HG03342 (cell line): Measurements from ENCODE around the gene POP7.
"Not testable (repeated sequence)": the region's sequence is repeated elsewhere in the genome, so short reads cannot be mapped to it uniquely, and the experiment has no call there.

Experiments used
- ATAC-seq: cut with Tn5 transposase; IDR thresholded peaks from one replicate; pipeline ENCODE4 v1.9.1; 2021; ENCODE audit warnings: mild to moderate bottlenecking, moderate library complexity; ENCODE audit not compliant: unreplicated experiment

The POP7 gene

GRCh38 chr7:100691676-100692577 lies 14.0 kb upstream of the POP7 start:
- ATAC-seq: peak; percentile 45

DNA sequence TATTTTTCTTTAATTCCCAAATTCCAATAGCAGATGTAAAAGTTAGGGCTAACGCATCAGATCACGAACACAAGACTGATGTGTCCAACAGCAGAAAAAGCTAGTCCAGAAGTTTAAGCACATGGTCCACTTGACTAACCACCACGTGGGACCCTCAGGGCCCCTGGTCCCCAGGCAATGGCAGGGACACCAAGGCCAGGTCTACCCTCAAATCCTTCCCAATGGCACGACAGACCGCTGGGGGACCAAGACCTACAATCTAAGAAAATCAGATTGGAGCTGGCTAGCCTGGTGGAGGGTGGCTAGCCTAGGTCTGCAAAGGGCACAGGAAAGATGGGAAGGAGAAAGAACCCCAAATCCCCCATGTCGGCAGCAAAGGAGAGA lies 13.4 kb upstream of the POP7 start:
- no peak for ATAC-seq

GRCh38 chr7:100693312-100694097 lies 12.4 kb upstream of the POP7 start:
- peak; percentile 13 for ATAC-seq

DNA sequence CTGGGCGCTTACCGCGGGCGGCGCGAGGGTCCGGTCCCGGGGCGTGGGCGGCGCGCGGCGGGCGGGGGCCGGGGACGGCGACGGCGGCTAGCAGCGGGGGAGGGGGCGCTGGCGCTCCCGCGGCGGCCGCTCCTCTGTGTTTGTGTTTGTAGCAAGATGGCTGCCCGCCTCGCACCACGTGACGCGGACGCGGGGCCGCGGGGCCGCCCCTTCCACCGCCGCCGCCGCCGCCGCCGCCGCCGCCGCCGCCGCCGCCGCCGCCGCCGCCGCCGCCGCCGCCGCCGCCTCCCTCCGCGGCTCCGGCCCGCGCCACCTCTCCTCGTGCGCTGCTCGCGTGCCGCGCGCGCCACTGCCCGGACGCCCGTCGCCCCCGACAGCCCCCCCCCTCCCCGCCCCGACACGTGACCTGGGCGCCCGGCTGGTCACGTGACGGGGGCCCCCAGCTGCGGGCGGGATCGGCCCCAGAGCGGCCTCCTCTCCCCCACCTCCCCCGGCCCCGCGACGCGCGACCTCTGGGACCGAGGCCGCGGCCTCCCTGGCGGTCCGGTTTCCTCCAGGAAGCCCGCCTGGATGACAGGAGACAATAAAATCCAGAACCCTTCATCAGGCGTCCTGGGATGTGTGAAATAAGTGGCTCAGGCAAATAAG lies 11.7 kb upstream of the POP7 start, which contains the start of gene GIGYF1:
GIGYF1 (minus strand) TSS at position 153 of the 648 bp plus-strand sequence. CDS start 6,012 bp downstream, outside the sequence.
- ATAC-seq: peak; percentile 47

GRCh38 chr7:100696123-100696521 lies 9.8 kb upstream of the POP7 start:
- no peak for ATAC-seq

GRCh38 chr7:100699018-100699417 lies 6.9 kb upstream of the POP7 start:
- ATAC-seq: no peak

DNA sequence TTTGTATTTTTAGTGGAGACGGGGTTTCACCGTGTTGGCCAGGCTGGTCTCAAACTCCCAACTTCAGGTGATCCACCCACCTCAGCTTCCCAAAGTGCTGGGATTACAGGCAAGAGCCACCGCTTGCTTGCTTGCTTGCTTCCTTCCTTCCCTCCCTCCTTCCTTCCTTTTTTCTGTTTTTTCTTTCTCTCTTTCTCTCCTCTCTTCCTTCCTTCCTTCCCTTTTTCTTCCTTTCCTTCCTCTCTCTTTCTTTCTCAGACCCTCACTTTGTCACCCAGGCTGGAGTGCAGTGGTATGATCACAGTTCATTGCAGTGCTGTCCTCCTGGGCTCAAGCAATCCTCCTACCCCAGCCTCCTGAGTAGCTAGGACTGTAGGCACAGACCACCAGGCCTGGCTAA lies 4.8 kb upstream of the POP7 start:
- not testable (repeated sequence) for ATAC-seq

- ATAC-seq: peak; percentile 62
Measured at GRCh38 chr7:100705320-100705752, 585 bp upstream of the POP7 start.

DNA sequence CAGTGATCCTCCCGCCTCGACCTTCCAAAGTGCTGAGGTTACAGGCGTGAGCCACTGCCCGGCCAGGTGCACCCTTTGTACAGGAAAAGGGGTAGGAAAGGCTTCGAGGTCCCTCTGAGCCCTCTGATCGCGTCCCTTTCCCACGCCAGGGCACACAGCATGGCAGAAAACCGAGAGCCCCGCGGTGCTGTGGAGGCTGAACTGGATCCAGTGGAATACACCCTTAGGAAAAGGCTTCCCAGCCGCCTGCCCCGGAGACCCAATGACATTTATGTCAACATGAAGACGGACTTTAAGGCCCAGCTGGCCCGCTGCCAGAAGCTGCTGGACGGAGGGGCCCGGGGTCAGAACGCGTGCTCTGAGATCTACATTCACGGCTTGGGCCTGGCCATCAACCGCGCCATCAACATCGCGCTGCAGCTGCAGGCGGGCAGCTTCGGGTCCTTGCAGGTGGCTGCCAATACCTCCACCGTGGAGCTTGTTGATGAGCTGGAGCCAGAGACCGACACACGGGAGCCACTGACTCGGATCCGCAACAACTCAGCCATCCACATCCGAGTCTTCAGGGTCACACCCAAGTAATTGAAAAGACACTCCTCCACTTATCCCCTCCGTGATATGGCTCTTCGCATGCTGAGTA lies 871 bp downstream of the POP7 start:
- ATAC-seq: no peak

GRCh38 chr7:100708395-100708794 lies 2.5 kb downstream of the POP7 start:
- no peak for ATAC-seq

GRCh38 chr7:100710452-100710851 lies 4.5 kb downstream of the POP7 start:
- no peak for ATAC-seq

DNA sequence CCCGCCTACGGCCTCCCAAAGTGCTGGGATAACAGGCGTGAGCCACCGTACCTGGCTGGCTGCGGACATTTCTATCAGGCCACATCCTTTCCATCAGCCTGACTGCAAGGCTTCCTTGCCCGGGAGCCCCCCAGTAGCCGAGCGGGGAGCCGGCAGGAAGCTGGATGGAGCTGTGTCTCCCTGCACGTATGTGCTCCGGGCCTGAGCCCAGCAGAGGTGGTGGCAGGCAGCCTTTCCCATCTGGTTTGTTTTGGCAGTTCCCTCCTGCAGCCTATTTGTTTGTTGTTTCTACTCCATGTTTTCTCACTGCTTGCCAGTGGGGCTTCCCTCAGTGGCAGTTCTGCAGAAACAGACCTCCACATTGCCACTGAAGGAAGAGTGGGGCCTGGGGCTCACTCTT lies 5.4 kb downstream of the POP7 start:
- ATAC-seq: no peak

DNA sequence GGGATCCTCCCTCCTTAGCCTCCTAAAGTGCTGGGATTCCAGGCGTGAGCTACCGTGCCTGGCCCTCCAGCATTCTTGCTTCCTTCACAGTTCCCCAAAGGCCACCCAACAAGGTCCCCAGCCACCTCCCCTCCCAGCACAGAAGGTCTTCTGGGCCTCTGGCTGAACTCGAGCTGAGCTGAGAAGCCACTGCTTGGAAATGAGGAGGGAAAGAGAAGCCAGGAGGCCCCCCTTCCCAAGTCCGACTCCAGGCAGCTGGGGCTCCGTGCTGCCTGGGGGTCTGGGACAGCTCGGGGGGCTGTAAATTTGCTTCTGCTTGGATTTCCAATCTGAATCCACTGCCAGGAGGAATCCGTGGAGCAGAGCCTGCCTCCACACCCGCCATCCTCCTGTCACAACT lies 8.8 kb downstream of the POP7 start:
- no peak for ATAC-seq

GRCh38 chr7:100717073-100717472 lies 11.2 kb downstream of the POP7 start:
- ATAC-seq: not testable (repeated sequence)

DNA sequence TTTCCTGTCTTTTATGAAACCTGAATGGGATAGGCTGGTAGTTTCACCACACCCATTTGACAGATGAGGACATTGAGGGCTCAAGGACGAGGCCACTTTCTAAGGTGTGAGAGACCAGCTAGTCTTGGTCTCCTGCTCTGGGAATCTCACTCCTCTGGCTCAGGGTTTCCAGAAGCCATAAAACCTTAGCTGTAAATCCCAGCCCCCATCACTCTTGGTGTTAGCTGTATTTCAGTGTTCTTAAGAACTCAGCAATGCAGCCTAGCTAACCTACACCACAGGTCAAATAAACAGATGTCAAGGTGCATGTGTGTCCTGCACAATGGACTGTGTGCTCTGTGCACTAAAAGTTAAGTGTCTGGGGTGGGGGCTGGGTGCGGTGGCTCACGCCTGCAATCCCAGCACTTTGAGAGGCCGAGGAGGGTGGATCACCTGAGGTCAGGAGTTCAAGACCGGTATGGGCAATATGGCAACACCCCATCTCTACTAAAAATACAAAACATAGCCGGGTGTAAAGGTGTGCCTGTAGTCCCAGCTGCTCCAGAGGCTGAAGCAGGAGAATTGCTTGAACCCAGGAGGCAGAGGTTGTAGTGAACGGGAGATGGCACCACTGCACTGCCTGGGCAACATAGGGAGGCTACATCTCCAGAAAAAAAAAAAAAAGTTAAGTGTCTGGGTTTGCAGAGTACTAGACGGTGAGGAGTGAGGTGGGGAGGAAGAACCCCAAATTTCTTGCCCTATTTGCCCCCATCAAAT lies 13.8 kb downstream of the POP7 start:
- no peak for ATAC-seq

DNA sequence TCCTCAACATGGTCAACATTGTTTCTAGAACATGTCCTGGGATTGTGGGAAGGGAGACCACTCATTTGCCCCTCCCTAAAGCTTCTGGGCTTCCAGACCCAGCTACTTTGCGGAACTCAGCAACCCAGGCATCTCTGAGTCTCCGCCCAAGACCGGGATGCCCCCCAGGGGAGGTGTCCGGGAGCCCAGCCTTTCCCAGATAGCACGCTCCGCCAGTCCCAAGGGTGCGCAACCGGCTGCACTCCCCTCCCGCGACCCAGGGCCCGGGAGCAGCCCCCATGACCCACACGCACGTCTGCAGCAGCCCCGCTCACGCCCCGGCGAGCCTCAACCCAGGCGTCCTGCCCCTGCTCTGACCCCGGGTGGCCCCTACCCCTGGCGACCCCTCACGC lies 14.4 kb downstream of the POP7 start, which contains the start of gene EPO:
EPO (plus strand) TSS at position 190 of the 392 bp plus-strand sequence. CDS start 513 bp downstream, outside the sequence.
- no peak for ATAC-seq

GRCh38 chr7:100720671-100721504 lies 15.0 kb downstream of the POP7 start:
- no peak for ATAC-seq

GRCh38 chr7:100721505-100721812 lies 15.5 kb downstream of the POP7 start:
- no peak for ATAC-seq

DNA sequence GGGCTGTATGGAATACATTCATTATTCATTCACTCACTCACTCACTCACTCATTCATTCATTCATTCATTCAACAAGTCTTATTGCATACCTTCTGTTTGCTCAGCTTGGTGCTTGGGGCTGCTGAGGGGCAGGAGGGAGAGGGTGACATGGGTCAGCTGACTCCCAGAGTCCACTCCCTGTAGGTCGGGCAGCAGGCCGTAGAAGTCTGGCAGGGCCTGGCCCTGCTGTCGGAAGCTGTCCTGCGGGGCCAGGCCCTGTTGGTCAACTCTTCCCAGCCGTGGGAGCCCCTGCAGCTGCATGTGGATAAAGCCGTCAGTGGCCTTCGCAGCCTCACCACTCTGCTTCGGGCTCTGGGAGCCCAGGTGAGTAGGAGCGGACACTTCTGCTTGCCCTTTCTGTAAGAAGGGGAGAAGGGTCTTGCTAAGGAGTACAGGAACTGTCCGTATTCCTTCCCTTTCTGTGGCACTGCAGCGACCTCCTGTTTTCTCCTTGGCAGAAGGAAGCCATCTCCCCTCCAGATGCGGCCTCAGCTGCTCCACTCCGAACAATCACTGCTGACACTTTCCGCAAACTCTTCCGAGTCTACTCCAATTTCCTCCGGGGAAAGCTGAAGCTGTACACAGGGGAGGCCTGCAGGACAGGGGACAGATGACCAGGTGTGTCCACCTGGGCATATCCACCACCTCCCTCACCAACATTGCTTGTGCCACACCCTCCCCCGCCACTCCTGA lies 16.7 kb downstream of the POP7 start:
- ATAC-seq: no peak
